ENCODE results near the gene UBTD2.

Gene UBTD2

DNA sequence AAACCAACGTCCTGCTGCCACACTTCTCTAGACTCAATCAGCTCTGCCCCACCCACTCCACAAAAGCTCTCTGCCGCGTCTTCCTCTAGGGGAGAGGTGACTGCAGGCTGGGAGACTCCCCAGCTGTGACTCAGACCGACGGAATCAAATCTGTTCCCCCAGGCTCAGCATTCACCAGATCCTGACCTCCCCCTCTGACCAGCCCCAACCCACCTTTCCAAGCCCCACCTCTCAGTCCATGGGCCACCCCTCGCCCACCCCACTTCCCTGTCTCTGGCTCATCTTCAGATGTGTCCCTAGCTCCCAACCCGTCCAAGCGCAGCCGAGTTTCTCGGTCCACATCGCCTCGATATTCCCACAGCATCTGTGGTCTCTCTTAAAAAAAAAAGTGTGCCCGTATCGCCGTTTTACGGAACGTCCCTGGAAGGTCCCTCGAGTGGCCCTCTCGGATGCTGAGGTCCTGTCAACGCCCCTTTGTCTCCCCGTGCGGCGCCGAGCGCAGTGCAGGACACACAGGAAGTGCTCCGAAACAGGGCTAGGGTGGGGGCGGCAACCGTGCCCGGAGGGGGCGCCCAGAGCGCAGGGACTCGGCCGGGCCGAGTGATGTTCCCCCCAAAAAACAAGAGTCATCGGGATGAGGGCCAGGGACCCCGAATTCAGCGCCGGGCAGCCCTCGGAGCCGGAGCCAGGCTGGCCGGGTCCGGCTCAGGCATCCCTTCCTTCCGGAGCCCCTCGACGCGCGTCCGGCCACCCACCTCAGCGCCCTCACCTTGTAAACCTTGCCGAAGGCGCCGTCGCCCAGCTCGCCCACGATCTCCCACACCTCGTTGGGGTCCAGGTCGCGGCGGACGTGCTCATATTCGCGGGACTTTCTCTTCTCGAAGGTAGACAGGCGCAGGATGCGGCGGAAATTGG, 96.2 kb downstream of the UBTD2 start:
- DNase-seq (ENCODE audit: low read depth): peak; percentile 64

DNA sequence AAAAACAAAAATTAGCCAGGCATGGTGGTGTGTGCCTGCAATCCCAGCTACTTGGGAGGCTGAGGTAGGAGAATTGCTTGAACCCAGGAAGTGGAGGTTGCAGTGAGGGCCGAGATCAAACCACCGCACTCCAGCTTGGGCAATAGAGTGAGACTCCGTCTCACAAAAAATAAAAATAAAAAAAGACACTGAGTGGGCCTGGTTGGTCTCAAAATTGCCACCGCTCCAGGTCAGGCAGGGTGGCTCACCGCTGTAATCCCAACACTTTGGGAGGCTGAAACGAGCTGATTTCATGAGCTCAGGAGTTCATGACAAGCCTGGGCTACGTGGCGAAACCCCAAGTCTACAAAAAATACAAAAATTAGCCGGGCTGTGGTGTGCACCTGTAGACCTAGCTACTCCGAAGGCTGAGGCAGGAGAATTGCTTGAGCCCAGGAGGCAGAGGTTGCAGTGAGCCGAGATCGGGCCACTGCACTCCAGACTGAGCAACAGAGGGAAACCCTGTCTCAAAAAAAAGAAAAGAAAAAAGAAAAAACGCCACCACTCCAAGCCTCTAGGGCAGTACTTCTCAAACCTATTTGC, 97.4 kb downstream of the UBTD2 start:
- H3K4me3 ChIP-seq (ENCODE audit: low read length): peak overlapping the region; percentile 94
- DNase-seq (ENCODE audit: low read depth): no peak

More for the DNA sequence above, 96.2 kb downstream of the UBTD2 start:
- peak overlapping the region; percentile 94 for H3K4me3 ChIP-seq (ENCODE audit: low read length)
- TF ChIP-seq, protein P1, sequence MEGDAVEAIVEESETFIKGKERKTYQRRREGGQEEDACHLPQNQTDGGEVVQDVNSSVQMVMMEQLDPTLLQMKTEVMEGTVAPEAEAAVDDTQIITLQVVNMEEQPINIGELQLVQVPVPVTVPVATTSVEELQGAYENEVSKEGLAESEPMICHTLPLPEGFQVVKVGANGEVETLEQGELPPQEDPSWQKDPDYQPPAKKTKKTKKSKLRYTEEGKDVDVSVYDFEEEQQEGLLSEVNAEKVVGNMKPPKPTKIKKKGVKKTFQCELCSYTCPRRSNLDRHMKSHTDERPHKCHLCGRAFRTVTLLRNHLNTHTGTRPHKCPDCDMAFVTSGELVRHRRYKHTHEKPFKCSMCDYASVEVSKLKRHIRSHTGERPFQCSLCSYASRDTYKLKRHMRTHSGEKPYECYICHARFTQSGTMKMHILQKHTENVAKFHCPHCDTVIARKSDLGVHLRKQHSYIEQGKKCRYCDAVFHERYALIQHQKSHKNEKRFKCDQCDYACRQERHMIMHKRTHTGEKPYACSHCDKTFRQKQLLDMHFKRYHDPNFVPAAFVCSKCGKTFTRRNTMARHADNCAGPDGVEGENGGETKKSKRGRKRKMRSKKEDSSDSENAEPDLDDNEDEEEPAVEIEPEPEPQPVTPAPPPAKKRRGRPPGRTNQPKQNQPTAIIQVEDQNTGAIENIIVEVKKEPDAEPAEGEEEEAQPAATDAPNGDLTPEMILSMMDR (conservative IDR thresholded peaks at IDR 0.05; ENCODE audit: low read length): peak; percentile 15; the same call in 1 of the 2 replicates

DNA sequence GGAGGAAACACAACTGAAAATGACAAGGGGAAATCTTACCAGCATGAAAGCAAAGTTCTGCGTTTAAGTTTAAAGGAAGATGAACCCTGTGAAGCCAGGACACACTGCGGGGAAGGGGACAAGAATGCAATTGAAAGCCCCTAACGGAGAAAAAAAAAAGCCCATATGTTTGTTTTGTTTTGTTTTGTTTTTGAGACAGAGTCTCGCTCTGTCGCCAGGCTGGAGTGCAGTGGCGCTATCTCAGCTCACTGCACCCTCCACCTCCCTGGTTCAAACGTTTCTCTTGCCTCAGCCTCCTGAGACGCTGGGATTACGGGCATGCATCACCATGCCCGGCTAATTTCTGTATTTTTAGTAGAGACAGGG, 98.5 kb downstream of the UBTD2 start:
- no peak overlapping the region for H3K4me3 ChIP-seq (ENCODE audit: low read length)
- TF ChIP-seq, protein P1 (conservative IDR thresholded peaks at IDR 0.05; ENCODE audit: low read length): no peak
- no peak for DNase-seq (ENCODE audit: low read depth)

More for the DNA sequence above, 97.4 kb downstream of the UBTD2 start:
- TF ChIP-seq, protein P1 (conservative IDR thresholded peaks at IDR 0.05; ENCODE audit: low read length): no peak

DNA sequence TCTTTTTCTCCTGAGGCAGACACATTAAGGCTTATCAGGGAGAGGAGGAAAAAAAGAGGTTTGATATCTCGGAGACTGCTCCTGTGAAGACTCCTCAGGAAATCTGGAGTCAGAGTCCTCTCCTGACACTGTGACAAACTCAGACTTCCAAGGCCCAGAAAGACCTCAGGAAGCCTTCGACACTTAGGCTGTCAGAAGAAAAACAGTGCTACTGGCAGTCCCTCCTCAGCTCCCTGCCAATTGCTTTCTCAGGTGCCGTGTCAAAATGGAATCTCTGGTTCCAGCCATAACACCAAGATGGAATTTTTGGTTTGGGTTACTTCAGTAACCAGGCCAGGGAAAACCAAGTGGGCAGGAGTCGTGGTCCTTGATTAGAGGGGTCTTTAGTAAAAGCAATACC, 99.7 kb downstream of the UBTD2 start:
- TF ChIP-seq, protein P1 (conservative IDR thresholded peaks at IDR 0.05; ENCODE audit: low read length): no peak
- no peak overlapping the region for H3K4me3 ChIP-seq (ENCODE audit: low read length)
- no peak for DNase-seq (ENCODE audit: low read depth)

DNA sequence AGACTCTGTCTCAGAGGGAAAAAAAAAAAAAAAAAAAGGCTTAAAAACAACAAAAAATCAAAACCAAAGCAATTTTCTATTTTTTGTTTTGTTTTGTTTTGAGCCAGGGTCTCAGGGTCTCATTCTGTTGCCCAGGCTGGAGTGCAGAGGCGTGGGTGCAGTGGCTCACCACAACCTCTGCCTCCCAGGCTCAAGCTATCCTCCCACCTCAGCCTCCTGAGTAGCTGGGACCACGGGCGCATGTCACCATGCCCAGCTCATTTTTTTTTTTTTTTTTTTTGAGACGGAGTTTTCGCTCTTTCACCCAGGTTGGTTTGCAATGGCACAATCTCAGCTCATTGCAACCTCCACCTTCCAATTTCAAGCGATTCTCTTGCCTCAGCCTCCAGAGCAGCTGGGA, 101.3 kb downstream of the UBTD2 start:
- TF ChIP-seq, protein P1 (conservative IDR thresholded peaks at IDR 0.05; ENCODE audit: low read length): no peak
- no peak overlapping the region for H3K4me3 ChIP-seq (ENCODE audit: low read length)
- no peak for DNase-seq (ENCODE audit: low read depth)

DNA sequence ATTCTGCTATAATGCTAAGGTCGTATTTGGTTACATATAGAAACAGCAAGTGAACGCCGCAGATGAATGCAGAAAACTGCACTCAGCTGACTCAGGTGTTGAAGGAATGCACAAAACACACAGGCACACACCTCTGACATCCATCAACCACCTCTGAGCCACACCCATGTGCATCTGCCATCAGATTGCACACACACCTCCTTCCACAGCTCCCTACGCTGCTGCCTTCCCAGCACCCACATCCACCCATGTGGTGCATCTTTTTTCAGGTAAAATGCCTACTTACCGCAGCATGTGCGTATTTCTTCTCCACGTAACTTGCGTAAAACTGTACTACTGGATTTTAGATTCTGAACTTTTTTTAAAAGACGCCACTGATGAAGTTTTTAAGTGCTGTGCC, 102.6 kb downstream of the UBTD2 start:
- no peak for DNase-seq (ENCODE audit: low read depth)
- H3K4me3 ChIP-seq (ENCODE audit: low read length): no peak overlapping the region
- TF ChIP-seq, protein P1 (conservative IDR thresholded peaks at IDR 0.05; ENCODE audit: low read length): no peak
